HG03060 (cell line): ENCODE data around the gene ZFHX3.

ENCODE experiments used
- ATAC-seq: cut with Tn5 transposase; IDR thresholded peaks from one replicate; pipeline ENCODE4 v1.9.1; 2021; ENCODE audit warnings: low read depth, moderate number of reproducible peaks; ENCODE audit not compliant: unreplicated experiment

ZFHX3 gene

GRCh38 chr16:72859581-72859980 is 188.3 kb downstream of the ZFHX3 start:
- ATAC-seq: no peak

- no peak for ATAC-seq
Measured at GRCh38 chr16:72858665-72859493, 189.0 kb downstream of the ZFHX3 start.

GRCh38 chr16:72857834-72858664 is 189.9 kb downstream of the ZFHX3 start:
- no peak for ATAC-seq

- ATAC-seq: no peak
Measured at GRCh38 chr16:72856797-72857196, 191.1 kb downstream of the ZFHX3 start.

GRCh38 chr16:72854267-72854959 is 193.5 kb downstream of the ZFHX3 start:
- ATAC-seq: no peak

GRCh38 chr16:72853575-72854266 is 194.2 kb downstream of the ZFHX3 start:
- ATAC-seq: no peak

- ATAC-seq: no peak
Measured at GRCh38 chr16:72852421-72852820, 195.5 kb downstream of the ZFHX3 start.

GRCh38 chr16:72850853-72851252 is 197.1 kb downstream of the ZFHX3 start:
- no peak for ATAC-seq

GRCh38 chr16:72850021-72850420 is 197.9 kb downstream of the ZFHX3 start:
- no peak for ATAC-seq

GRCh38 chr16:72848759-72849664 is 198.9 kb downstream of the ZFHX3 start:
- no peak for ATAC-seq

GRCh38 chr16:72848028-72848400 is 199.9 kb downstream of the ZFHX3 start:
- no peak for ATAC-seq

GRCh38 chr16:72847187-72848027 is 200.5 kb downstream of the ZFHX3 start:
- no peak for ATAC-seq

GRCh38 chr16:72846594-72846993 is 201.3 kb downstream of the ZFHX3 start:
- ATAC-seq: no peak

GRCh38 chr16:72845322-72846020 is 202.5 kb downstream of the ZFHX3 start:
- no peak for ATAC-seq

- ATAC-seq: no peak
Measured at GRCh38 chr16:72844225-72844920, 203.6 kb downstream of the ZFHX3 start.

- ATAC-seq: no peak
Measured at GRCh38 chr16:72841506-72841905, 206.4 kb downstream of the ZFHX3 start.

GRCh38 chr16:72840631-72841381 is 207.1 kb downstream of the ZFHX3 start:
- no peak for ATAC-seq
